Measurements from ENCODE around the gene OSBPL8. TPM values are rescaled to one million over a fixed set of nuclear protein-coding genes. Genes with fewer than 3 reads are reported as not detected.

OSBPL8 gene
- total and polyA plus RNA-seq, 10 of the 15 experiments (the other 5 are each of a cell fraction or from before 2014, with no cell fraction given), result 10.4 to 58.0 (median 32.0) TPM

GRCh38 chr12:76470028-76470939, 89.3 kb downstream of the OSBPL8 start (continued):
- TF ChIP-seq, protein P1, sequence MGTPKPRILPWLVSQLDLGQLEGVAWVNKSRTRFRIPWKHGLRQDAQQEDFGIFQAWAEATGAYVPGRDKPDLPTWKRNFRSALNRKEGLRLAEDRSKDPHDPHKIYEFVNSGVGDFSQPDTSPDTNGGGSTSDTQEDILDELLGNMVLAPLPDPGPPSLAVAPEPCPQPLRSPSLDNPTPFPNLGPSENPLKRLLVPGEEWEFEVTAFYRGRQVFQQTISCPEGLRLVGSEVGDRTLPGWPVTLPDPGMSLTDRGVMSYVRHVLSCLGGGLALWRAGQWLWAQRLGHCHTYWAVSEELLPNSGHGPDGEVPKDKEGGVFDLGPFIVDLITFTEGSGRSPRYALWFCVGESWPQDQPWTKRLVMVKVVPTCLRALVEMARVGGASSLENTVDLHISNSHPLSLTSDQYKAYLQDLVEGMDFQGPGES (IDR thresholded peaks at IDR 0.05), result no peak
- TF ChIP-seq ZSCAN29 (IDR thresholded peaks at IDR 0.05), result no peak
- no peak for TF ChIP-seq CHD4 (IDR thresholded peaks at IDR 0.05)
- no peak for TF ChIP-seq PRDM15 (CRISPR knock-in tag; IDR thresholded peaks at IDR 0.05)
- TF ChIP-seq SRF (IDR thresholded peaks at IDR 0.05; ENCODE audit: low read depth in 2 of 2, low read length in 2 of 2), result 0 out of 4 replicates have a peak, but pooled peaks of 1 of the 2 experiments have one; percentile 46
- no peak for TF ChIP-seq ZNF217 (IDR thresholded peaks at IDR 0.05)
- TF ChIP-seq, protein P2, sequence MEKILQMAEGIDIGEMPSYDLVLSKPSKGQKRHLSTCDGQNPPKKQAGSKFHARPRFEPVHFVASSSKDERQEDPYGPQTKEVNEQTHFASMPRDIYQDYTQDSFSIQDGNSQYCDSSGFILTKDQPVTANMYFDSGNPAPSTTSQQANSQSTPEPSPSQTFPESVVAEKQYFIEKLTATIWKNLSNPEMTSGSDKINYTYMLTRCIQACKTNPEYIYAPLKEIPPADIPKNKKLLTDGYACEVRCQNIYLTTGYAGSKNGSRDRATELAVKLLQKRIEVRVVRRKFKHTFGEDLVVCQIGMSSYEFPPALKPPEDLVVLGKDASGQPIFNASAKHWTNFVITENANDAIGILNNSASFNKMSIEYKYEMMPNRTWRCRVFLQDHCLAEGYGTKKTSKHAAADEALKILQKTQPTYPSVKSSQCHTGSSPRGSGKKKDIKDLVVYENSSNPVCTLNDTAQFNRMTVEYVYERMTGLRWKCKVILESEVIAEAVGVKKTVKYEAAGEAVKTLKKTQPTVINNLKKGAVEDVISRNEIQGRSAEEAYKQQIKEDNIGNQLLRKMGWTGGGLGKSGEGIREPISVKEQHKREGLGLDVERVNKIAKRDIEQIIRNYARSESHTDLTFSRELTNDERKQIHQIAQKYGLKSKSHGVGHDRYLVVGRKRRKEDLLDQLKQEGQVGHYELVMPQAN (conservative IDR thresholded peaks at IDR 0.05), result no peak
- no peak for TF ChIP-seq YY1 (IDR thresholded peaks at IDR 0.05; ENCODE audit: low read depth, low read length)
- no peak for TF ChIP-seq SREBF2 (IDR thresholded peaks at IDR 0.05; ENCODE audit: low read length)
- no peak for TF ChIP-seq BMI1 (IDR thresholded peaks at IDR 0.05; ENCODE audit: borderline replicate concordance)
- TF ChIP-seq FOXK2 (IDR thresholded peaks at IDR 0.05), result no peak
- TF ChIP-seq, protein P3, sequence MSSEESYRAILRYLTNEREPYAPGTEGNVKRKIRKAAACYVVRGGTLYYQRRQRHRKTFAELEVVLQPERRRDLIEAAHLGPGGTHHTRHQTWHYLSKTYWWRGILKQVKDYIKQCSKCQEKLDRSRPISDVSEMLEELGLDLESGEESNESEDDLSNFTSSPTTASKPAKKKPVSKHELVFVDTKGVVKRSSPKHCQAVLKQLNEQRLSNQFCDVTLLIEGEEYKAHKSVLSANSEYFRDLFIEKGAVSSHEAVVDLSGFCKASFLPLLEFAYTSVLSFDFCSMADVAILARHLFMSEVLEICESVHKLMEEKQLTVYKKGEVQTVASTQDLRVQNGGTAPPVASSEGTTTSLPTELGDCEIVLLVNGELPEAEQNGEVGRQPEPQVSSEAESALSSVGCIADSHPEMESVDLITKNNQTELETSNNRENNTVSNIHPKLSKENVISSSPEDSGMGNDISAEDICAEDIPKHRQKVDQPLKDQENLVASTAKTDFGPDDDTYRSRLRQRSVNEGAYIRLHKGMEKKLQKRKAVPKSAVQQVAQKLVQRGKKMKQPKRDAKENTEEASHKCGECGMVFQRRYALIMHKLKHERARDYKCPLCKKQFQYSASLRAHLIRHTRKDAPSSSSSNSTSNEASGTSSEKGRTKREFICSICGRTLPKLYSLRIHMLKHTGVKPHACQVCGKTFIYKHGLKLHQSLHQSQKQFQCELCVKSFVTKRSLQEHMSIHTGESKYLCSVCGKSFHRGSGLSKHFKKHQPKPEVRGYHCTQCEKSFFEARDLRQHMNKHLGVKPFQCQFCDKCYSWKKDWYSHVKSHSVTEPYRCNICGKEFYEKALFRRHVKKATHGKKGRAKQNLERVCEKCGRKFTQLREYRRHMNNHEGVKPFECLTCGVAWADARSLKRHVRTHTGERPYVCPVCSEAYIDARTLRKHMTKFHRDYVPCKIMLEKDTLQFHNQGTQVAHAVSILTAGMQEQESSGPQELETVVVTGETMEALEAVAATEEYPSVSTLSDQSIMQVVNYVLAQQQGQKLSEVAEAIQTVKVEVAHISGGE (CRISPR knock-in tag; IDR thresholded peaks at IDR 0.05), result no peak
- TF ChIP-seq MEF2B (IDR thresholded peaks at IDR 0.05; ENCODE audit: partially characterized antibody, poor library complexity, severe bottlenecking), result peak; percentile 35
- TF ChIP-seq YBX1 (IDR thresholded peaks at IDR 0.05), result no peak
- no peak for TF ChIP-seq NRF1 (conservative IDR thresholded peaks at IDR 0.05; ENCODE audit: low read depth, low read length)
- no peak for TF ChIP-seq ELK1 (IDR thresholded peaks at IDR 0.05; ENCODE audit: low read depth, low read length)

Data from GM12878 (cell line).